ENCODE results near the gene ACHE. TPM values are rescaled to one million over a fixed set of nuclear protein-coding genes. Genes with fewer than 3 reads are reported as not detected.

Gene ACHE
- polyA plus RNA-seq, 1 of the 3 experiments (the other 2 are of a cell fraction), result 1.8 TPM

GRCh38 chr7:100888988-100889750 is 6.5 kb downstream of the ACHE start, which contains the start of gene UFSP1:
TSS of gene UFSP1 (minus strand) at chr7:100889715. CDS start at chr7:100889271, 444 bp downstream.
- Histone ChIP-seq H3K9me3 (no peaks in the 10 kb centered on the region), H3K9me2 (no peaks in the 10 kb centered on the region), H3K27ac (ENCODE audit: low read depth in 2 of 2, low read length in 1 of 2) (peak within 1 kb of the TSS; percentile 82 to 97), H4K20me1 (ENCODE audit: insufficient read depth) (peaks cover 12% of the 10 kb centered on the region), H3F3A (replicated peaks; ENCODE audit: insufficient read depth) (peaks cover 31% of the 10 kb centered on the region), H3K4me3 (ENCODE audit: low read depth in 2 of 2, low read length in 1 of 2) (peak within 1 kb of the TSS; percentile 75 to 78), H3K4me1 (ENCODE audit: control insufficient read depth in 1 of 2, insufficient read depth in 2 of 2, low read depth in 1 of 2, low read length in 1 of 2) (peaks cover 4 to 40% of the 10 kb centered on the region in 2 experiments), H3K27me3 (ENCODE audit: insufficient read depth) (no peaks in the 10 kb centered on the region), H3K36me3 (replicated peaks in 1 of 2; ENCODE audit: control insufficient read depth in 1 of 2, insufficient read depth in 2 of 2, low read length in 1 of 2) (peaks cover 33 to 48% of the 10 kb centered on the region in 2 experiments), H2AFZ (ENCODE audit: low read depth) (peak within 1 kb of the TSS; percentile 87), H3K79me2 (ENCODE audit: insufficient read depth) (peaks cover 41% of the 10 kb centered on the region), H3K4me2 (peak within 1 kb of the TSS; percentile 100), H3K9ac (peak within 1 kb of the TSS; percentile 85)
- ChIA-PET POLR2A (interaction anchor here (0.6 to 5.8 kb wide), 16 partner anchors 8 to 1860 kb away, joined by 3 to 126 read pairs (median 4); partner anchors contain the start of genes ACTL6B, FAM185A, FBXO24 and LRCH4), CTCF (interaction anchor here (0.6 to 4.9 kb wide), 18 partner anchors 8 to 355 kb away, joined by 3 to 16 read pairs (median 4); partner anchors contain the start of genes FIS1, POP7, SLC12A9 and SRRT)
- no peak for DNase-seq
- TF ChIP-seq GATA2 (CRISPR knock-in tag; IDR thresholded peaks at IDR 0.05) (no peak), FOXJ3 (CRISPR knock-in tag; IDR thresholded peaks at IDR 0.05) (no peak), SIN3A (IDR thresholded peaks at IDR 0.05; ENCODE audit: borderline replicate concordance, low read depth, low read length) (peak; percentile 57; the same call in 1 of the 2 replicates), USF1 (IDR thresholded peaks at IDR 0.05; ENCODE audit: borderline replicate concordance, low read depth) (peak; percentile 52; the same call in 1 of the 2 replicates), MAX (IDR thresholded peaks at IDR 0.05; ENCODE audit: low read depth) (peak; percentile 96), POLR2AphosphoS5 (IDR thresholded peaks at IDR 0.05; ENCODE audit: low read depth, low read length) (peak; percentile 16), TAF1 (IDR thresholded peaks at IDR 0.05; ENCODE audit: borderline replicate concordance, low read depth, low read length) (no peak), USF2 (IDR thresholded peaks at IDR 0.05; ENCODE audit: borderline replicate concordance, low read depth, low read length) (0 out of 2 replicates have a peak, but pooled peaks have one; percentile 20), NFIC (IDR thresholded peaks at IDR 0.05; ENCODE audit: borderline replicate concordance) (no peak), MXI1 (IDR thresholded peaks at IDR 0.05; ENCODE audit: low read depth, low read length) (peak; percentile 98), PBX3 (IDR thresholded peaks at IDR 0.05) (peak; percentile 43), CHD2 (IDR thresholded peaks at IDR 0.05; ENCODE audit: low read length, partially characterized antibody) (peak; percentile 5), RXRA (IDR thresholded peaks at IDR 0.05; ENCODE audit: borderline replicate concordance, low read depth) (no peak)
- 3% methylated on average over 15 of the region's 73 CpGs for WGBS (ENCODE audit: low lambda C conversion rate)

Measured in SK-N-SH (cell line).